Measurements from ENCODE around the gene DUSP15.
"Not testable (repeated sequence)": the region's sequence is repeated elsewhere in the genome, so short reads cannot be mapped to it uniquely, and the experiment has no call there.

DUSP15 gene

DNA sequence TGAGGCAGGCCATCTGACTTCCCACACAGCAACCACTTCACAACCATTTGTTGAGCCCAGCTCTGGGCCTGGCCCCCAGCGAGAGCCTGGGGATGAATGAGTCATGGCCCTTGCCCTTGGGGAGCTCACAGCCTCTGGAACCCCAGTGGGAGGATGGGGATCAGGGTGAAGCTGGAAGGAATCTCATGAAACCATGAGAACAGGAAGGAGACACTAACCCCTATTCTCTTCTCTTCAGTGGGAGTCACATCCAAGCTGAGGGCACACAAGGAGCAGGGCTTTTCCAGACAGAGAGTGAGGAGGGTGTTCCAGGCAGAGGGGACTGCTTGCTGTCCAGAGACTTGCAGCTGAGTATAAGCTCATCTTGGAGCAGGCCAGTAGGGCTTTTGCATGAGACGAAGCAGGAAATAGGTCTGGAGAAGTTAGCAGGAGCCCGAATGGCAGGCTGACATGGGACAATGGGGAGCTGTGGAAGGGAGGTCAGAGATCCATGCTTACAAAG lies 32.4 kb downstream of the DUSP15 start:
- DNase-seq = no peak

GRCh38 chr20:31836853-31837608 lies 33.3 kb downstream of the DUSP15 start:
- DNase-seq = no peak

- peak; percentile 19 for DNase-seq
These were observed 34.1 kb downstream of the DUSP15 start for GRCh38 chr20:31835977-31836852.

DNA sequence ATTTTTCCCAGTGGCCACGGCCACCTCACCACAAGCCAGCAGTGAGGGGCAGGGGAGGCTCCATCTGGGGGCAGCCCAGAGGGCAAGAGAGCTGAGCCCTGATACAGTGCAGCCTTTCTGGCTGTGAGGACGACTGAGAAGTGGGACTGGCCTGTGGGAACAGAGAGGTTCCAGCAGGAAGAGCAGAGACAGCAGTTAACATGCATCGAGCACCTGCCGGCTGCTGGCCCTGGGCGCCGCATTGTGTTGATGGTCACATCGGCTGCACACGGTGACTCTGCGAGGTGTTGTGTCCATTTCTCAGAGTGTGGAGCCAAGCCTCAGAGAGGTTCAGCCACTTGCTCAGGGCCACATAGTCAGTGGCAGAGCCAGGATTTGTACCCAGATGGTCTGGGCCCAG lies 34.8 kb downstream of the DUSP15 start:
- DNase-seq = no peak

- DNase-seq = no peak
These were observed 36.3 kb downstream of the DUSP15 start for GRCh38 chr20:31833931-31834521.

DNA sequence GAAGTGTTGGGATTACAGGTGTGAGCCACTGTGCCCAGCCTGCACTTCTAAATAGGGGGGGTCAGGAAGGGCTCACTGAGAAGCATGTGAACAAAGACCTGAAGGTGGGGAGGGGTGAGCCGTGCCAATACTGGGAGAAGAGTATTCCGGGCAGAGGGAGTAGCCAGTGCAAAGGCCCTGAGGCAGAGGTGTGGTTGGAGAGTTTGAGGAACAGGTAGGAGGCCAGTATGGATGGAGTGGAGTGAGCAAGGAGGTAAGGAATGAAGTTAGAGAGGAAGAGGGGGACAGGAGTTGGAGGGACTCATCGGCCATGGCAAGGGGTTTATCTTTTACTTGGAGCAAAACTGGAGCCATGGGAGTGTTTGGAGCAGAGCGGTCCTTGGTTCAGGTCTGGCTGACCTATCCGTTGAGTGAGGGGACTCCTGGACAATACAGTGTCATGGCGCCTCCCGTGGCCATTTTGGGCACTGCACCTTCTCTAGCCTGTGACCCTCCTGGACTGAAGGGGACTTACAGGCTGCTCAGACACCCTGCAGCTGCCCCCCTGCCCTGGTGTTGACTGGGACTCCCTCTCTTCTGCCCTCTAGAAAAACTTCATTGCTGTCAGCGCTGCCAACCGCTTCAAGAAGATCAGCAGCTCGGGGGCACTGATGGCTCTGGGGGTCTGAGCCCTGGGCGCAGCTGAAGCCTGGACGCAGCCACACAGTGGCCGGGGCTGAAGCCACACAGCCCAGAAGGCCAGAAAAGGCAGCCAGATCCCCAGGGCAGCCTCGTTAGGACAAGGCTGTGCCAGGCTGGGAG lies 37.0 kb downstream of the DUSP15 start:
- no peak for DNase-seq

- DNase-seq = no peak
These were observed 38.5 kb downstream of the DUSP15 start for GRCh38 chr20:31831771-31832306.

DNA sequence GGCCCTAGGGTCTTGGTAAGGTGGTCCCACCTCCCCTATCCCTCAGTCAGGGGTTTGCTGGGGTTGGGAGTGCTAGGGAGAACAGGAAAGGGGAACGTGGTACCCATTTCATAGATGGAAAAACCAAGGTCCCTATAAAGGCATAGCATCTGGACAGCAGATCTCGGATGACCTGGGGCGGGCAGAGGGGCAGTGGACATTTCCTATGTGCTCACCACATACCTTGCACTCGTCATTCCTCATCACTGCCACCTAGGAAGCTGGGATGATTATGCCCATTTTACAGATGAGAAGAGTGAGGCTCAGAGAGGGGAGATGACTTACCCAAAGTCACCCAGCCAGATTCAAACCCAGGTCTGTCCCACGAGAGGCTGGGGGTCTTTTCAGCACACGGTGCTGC lies 39.1 kb downstream of the DUSP15 start:
- no peak for DNase-seq

DNA sequence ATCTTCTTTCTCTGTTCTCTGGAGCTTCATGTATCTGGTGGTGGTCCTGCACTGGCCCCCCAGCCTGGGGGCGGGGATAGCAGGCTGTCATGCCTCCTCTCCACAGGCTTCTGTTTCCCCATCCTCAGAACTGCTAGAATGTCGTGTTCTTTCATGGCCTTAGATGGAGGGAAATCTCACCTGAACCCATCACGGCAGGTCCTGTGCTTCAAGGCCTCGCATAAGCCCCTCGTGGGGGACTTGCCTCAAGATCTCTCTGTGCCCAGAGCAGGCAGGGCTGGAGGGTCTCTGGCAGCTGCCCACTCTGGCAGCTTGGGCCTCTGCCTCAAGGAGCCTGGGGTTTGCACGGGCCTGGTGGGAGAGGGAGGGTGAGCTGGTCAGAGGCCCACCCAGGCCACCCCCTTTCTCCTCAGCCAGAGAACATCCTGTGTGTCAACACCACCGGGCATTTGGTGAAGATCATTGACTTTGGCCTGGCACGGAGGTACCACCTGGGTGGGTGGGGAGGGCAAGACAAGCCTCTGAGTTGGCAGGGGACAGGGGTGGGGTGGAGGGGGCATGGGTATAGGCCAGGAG lies 39.8 kb downstream of the DUSP15 start:
- no peak for DNase-seq

GRCh38 chr20:31829731-31830130 lies 40.6 kb downstream of the DUSP15 start:
- no peak for DNase-seq

- not testable (repeated sequence) for DNase-seq
These were observed 42.3 kb downstream of the DUSP15 start for GRCh38 chr20:31828016-31828415.

- no peak for DNase-seq
These were observed 43.3 kb downstream of the DUSP15 start for GRCh38 chr20:31827059-31827458.

DNA sequence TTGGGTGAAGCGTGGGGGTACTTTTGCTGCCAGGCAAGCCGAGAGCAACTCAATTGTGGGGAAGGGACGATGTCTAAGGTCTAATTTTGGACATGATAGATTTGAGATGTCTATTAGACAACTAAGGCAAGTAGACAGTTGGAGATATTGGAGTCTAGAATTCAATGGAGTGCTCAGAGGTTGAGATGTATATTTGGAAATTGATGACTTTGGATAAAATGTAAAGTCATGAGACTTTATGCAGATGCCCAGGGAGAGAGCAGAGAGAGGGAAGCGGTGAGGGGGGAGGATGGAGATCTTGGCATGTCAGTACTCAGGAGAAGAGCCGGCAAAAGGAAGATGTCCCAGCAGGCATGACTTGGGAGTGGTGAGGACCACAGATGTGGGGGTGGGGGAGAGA lies 44.3 kb downstream of the DUSP15 start:
- DNase-seq = no peak

DNA sequence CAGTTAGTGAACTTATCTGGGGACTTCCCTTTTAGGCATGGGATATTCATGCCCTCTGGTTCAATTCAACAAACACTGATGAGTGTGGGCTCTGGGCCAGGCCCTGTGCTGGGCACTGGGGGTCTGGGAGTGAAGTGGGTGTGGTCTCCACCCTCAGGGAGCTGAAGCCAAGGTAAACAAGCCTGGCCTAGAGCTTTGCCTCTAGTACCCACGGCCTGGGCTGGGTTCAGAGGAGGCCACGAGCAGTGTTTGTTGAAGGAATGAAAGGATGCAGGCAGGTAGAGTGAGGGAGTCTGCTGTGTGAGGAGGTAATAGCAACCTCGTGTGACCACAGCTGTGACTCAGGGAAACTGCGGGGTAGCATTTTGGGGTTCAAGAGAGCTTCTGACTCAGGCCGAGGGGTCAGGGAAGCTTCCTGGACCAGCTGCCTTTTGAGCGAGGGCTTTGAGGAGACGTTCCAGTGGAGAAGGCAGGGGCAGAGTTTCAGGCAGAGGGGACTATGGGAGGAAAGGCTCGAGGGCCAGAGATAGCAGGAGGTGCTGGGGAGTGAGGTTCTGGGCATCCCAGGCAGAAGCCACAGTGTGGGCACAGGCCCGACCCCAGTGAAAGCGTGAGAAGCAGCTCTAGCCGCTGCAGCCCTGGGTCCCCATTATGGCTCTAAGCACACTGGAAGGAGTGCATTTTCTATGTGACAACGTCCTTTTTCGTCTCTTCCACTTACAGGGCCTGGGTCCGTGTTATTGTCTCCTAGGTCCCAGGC lies 45.6 kb downstream of the DUSP15 start:
- DNase-seq = no peak

DNA sequence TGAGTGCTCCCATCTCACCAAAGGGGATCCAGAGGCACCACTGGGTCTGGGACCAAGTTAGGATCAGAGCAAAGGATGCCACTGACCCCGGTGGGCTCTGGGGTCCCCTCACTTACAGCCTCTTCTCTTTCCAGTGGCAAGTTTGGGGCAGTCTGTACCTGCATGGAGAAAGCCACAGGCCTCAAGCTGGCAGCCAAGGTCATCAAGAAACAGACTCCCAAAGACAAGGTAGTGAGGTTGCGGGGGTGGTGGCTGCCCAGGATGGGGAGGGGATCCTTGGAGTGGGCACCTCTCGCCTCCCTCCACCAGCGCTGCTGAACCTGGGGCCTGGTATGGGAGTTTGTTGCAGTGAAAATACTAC lies 46.2 kb downstream of the DUSP15 start:
- no peak for DNase-seq

- no peak for DNase-seq
These were observed 46.8 kb downstream of the DUSP15 start for GRCh38 chr20:31823360-31824124.

GRCh38 chr20:31822421-31823330 lies 47.7 kb downstream of the DUSP15 start:
- DNase-seq = peak; percentile 94

- no peak for DNase-seq
These were observed 48.9 kb downstream of the DUSP15 start for GRCh38 chr20:31821427-31821826.

DNA sequence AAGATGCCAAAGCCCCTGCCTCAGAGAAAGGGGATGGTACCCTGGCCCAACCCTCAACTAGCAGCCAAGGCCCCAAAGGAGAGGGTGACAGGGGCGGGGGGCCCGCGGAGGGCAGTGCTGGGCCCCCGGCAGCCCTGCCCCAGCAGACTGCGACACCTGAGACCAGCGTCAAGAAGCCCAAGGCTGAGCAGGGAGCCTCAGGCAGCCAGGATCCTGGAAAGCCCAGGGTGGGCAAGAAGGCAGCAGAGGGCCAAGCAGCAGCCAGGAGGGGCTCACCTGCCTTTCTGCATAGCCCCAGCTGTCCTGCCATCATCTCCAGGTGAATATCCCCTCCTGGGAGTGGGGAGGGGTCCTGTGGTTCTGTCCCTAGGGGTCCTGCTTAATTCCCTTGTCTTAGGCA lies 50.1 kb downstream of the DUSP15 start:
- no peak for DNase-seq
